ENCODE results near the gene UIMC1.
"Not testable (repeated sequence)": the region's sequence is repeated elsewhere in the genome, so short reads cannot be mapped to it uniquely, and the experiment has no call there.

UIMC1 gene

GRCh38 chr5:177006265-177006972, at the start of gene UIMC1:
UIMC1 (minus strand) TSS chr5:177006779; CDS start chr5:176982615, 24,164 bp downstream.
- Mint-ChIP-seq H3K36me3 (ENCODE audit: low read depth) (peaks cover 15% of the 10 kb centered on the region), H3K4me1 (ENCODE audit: low read depth) (peaks cover 7% of the 10 kb centered on the region), H3K27me3 (no peaks in the 10 kb centered on the region), H3K4me3 (peak within 1 kb of the TSS; percentile 96), H3K9me3 (no peaks in the 10 kb centered on the region), H3K27ac (peak within 1 kb of the TSS; percentile 99)
- intact Hi-C loops (cut with micrococcal nuclease): loop anchor here (1.0 kb wide), 1 partner anchor 16 kb away; the partner anchor contains the start of gene ZNF346

DNA sequence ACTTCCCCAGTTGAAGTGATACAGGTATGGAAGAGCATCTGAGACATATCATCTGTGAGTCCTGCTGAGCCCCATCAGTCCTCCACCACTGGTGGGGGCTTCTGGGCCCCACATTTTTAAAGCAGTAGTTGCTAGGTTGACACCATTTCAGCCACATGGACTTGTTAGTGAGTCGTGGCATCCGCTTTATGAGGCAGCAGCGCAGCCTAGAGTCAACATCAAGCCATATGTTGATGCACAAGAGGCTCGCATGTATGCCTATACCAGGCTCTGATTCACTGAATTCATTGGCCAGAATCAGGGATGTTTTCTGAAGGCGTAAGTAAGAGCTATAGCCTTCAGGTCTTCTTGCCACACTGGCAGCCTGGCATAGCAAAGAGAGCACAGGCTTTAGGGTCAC, 42.7 kb upstream of the UIMC1 start:
- H3K27ac Mint-ChIP-seq: no peak overlapping the region
- H3K9me3 Mint-ChIP-seq: no peaks in the 10 kb centered on the region
- intact Hi-C loops (cut with micrococcal nuclease): no loop called here
- H3K36me3 Mint-ChIP-seq (ENCODE audit: low read depth): peaks cover 73% of the 10 kb centered on the region
- H3K27me3 Mint-ChIP-seq: no peaks in the 10 kb centered on the region
- H3K4me3 Mint-ChIP-seq: no peak overlapping the region
- no peaks in the 10 kb centered on the region for H3K4me1 Mint-ChIP-seq (ENCODE audit: low read depth)

DNA sequence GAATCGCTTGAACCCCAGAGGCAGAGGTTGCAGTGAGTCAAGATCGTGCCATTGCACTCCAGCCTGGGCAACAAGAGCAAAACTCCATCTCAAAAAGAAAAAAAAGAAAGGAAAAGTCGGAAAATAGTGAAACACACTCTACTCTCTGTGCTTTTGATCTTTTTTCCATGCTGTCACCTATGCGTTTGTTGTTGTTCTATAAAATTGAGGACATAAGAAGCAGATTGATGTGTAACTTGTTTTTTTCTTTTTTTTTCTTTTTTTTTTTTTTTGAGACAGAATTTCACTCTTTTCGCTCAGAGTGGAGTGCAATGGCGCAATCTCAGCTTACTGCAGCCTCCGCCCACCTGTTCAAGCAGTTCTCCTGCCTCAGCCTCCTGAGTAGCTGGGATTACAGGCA, 42.0 kb upstream of the UIMC1 start:
- H3K27me3 Mint-ChIP-seq; H3K4me3 Mint-ChIP-seq; H3K9me3 Mint-ChIP-seq; intact Hi-C loops (cut with micrococcal nuclease); H3K27ac Mint-ChIP-seq; H3K4me1 Mint-ChIP-seq (ENCODE audit: low read depth): not testable (repeated sequence)
- H3K36me3 Mint-ChIP-seq (ENCODE audit: low read depth): peaks cover 80% of the 10 kb centered on the region

- Mint-ChIP-seq H3K9me3 (no peaks in the 10 kb centered on the region), H3K4me1 (ENCODE audit: low read depth) (no peaks in the 10 kb centered on the region)
- intact Hi-C loops (cut with micrococcal nuclease): no loop called here
These were observed 39.1 kb upstream of the UIMC1 start for GRCh38 chr5:177045631-177046030.

DNA sequence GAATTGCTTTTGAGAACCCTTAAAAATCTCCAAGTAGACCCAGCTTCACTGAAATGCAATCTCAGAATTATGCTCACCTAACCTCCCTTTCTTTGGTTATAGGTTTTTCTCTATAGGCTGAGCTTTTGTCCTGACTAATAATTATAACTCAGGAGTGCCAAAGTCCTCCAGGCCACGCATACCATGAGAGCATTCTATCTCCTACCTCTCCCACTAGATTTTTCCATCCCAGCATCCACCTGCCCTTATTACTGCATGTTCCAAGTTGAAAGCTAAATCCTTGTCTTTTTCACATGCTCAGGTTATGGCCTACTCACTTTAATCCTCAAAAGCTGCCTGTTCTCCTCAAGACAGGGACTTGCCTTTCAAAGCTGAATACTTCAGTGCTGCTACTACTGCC, 38.1 kb upstream of the UIMC1 start:
- H3K27me3 Mint-ChIP-seq: no peaks in the 10 kb centered on the region
- intact Hi-C loops (cut with micrococcal nuclease): no loop called here
- no peak overlapping the region for H3K27ac Mint-ChIP-seq
- H3K4me3 Mint-ChIP-seq: no peak overlapping the region
- H3K36me3 Mint-ChIP-seq (ENCODE audit: low read depth): peaks cover 71% of the 10 kb centered on the region
- H3K4me1 Mint-ChIP-seq (ENCODE audit: low read depth): no peaks in the 10 kb centered on the region
- no peaks in the 10 kb centered on the region for H3K9me3 Mint-ChIP-seq

More at GRCh38 chr5:177045631-177046030, 39.1 kb upstream of the UIMC1 start:
- H3K36me3 Mint-ChIP-seq (ENCODE audit: low read depth): peaks cover 80% of the 10 kb centered on the region
- no peaks in the 10 kb centered on the region for H3K27me3 Mint-ChIP-seq
- H3K4me3 Mint-ChIP-seq: no peak overlapping the region
- H3K27ac Mint-ChIP-seq: no peak overlapping the region

- intact Hi-C loops (cut with micrococcal nuclease): no loop called here
- H3K4me1 Mint-ChIP-seq (ENCODE audit: low read depth): no peaks in the 10 kb centered on the region
- no peaks in the 10 kb centered on the region for H3K9me3 Mint-ChIP-seq
- no peak overlapping the region for H3K4me3 Mint-ChIP-seq
- H3K36me3 Mint-ChIP-seq (ENCODE audit: low read depth): peaks cover 64% of the 10 kb centered on the region
- no peak overlapping the region for H3K27ac Mint-ChIP-seq
- H3K27me3 Mint-ChIP-seq: no peaks in the 10 kb centered on the region
These were observed 37.4 kb upstream of the UIMC1 start for GRCh38 chr5:177043958-177044357.

- intact Hi-C loops (cut with micrococcal nuclease): no loop called here
- Mint-ChIP-seq H3K36me3 (ENCODE audit: low read depth) (peaks cover 56% of the 10 kb centered on the region), H3K27me3 (no peaks in the 10 kb centered on the region), H3K9me3 (no peaks in the 10 kb centered on the region), H3K27ac (no peak overlapping the region), H3K4me1 (ENCODE audit: low read depth) (no peaks in the 10 kb centered on the region), H3K4me3 (no peak overlapping the region)
These were observed 36.5 kb upstream of the UIMC1 start for GRCh38 chr5:177043114-177043513.

GRCh38 chr5:177041936-177042335, 35.4 kb upstream of the UIMC1 start:
- Mint-ChIP-seq H3K4me3 (no peak overlapping the region), H3K9me3 (no peaks in the 10 kb centered on the region), H3K27me3 (no peaks in the 10 kb centered on the region), H3K36me3 (ENCODE audit: low read depth) (peaks cover 44% of the 10 kb centered on the region), H3K4me1 (ENCODE audit: low read depth) (no peaks in the 10 kb centered on the region), H3K27ac (no peak overlapping the region)
- intact Hi-C loops (cut with micrococcal nuclease): no loop called here

- H3K36me3 Mint-ChIP-seq (ENCODE audit: low read depth): peaks cover 43% of the 10 kb centered on the region
- H3K4me1 Mint-ChIP-seq (ENCODE audit: low read depth): no peaks in the 10 kb centered on the region
- intact Hi-C loops (cut with micrococcal nuclease): no loop called here
- H3K9me3 Mint-ChIP-seq: no peaks in the 10 kb centered on the region
- H3K27ac Mint-ChIP-seq: no peak overlapping the region
- H3K27me3 Mint-ChIP-seq: no peaks in the 10 kb centered on the region
- H3K4me3 Mint-ChIP-seq: no peak overlapping the region
These were observed 34.3 kb upstream of the UIMC1 start for GRCh38 chr5:177040814-177041420.

- H3K9me3 Mint-ChIP-seq: no peaks in the 10 kb centered on the region
- intact Hi-C loops (cut with micrococcal nuclease): no loop called here
- H3K4me3 Mint-ChIP-seq: no peak overlapping the region
- no peaks in the 10 kb centered on the region for H3K4me1 Mint-ChIP-seq (ENCODE audit: low read depth)
- H3K27me3 Mint-ChIP-seq: no peaks in the 10 kb centered on the region
- H3K36me3 Mint-ChIP-seq (ENCODE audit: low read depth): peaks cover 15% of the 10 kb centered on the region
- no peak overlapping the region for H3K27ac Mint-ChIP-seq
These were observed 30.3 kb upstream of the UIMC1 start for GRCh38 chr5:177036921-177037320.

DNA sequence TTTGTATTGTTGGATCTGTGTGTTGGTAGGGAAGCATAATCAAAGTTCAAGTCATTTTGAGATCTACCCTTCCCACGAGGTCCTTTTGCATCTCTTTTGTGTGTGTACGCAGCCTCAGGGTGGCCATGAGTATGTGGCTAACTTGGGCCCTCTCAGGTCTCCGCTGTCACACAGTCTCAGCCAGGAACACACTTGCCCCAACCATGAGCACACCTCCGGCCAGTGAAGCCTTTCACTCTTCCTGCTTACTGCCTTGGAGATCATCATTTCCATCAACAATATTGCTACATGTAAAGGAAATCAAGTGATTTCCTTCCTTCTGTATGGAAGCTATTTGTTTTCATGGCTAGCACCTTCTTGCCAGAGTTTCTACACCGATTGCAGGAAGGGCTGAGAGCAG, 29.9 kb upstream of the UIMC1 start:
- H3K36me3 Mint-ChIP-seq (ENCODE audit: low read depth): peaks cover 11% of the 10 kb centered on the region
- no peak overlapping the region for H3K4me3 Mint-ChIP-seq
- H3K4me1 Mint-ChIP-seq (ENCODE audit: low read depth): no peaks in the 10 kb centered on the region

DNA sequence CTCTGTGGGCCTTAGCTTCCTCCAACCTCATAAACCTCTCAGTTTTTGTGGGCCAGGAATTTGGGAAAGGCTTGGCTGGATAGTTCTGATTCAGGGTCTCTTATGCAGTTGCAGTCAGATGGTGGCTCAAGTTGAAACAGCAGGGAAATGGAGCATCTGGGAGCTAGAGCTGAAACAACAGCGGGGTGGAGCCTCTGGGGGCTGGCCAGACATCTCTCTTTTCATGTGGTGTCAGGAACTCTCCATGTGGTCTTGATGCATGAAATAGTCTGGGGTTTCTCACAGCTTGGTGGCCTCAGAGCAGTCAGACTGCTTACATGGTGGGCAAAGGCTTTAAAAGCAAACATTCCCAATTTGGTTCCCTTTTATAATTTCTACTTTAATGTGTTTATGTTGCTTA, 29.4 kb upstream of the UIMC1 start:
- Mint-ChIP-seq H3K27ac (no peak overlapping the region), H3K36me3 (ENCODE audit: low read depth) (peaks cover 11% of the 10 kb centered on the region), H3K4me3 (no peak overlapping the region), H3K27me3 (no peaks in the 10 kb centered on the region), H3K4me1 (ENCODE audit: low read depth) (no peaks in the 10 kb centered on the region), H3K9me3 (peaks cover 6% of the 10 kb centered on the region)
- intact Hi-C loops (cut with micrococcal nuclease): no loop called here

More for the DNA sequence above, 29.9 kb upstream of the UIMC1 start:
- H3K9me3 Mint-ChIP-seq: peaks cover 2% of the 10 kb centered on the region
- H3K27ac Mint-ChIP-seq: no peak overlapping the region
- intact Hi-C loops (cut with micrococcal nuclease): no loop called here
- no peaks in the 10 kb centered on the region for H3K27me3 Mint-ChIP-seq

DNA sequence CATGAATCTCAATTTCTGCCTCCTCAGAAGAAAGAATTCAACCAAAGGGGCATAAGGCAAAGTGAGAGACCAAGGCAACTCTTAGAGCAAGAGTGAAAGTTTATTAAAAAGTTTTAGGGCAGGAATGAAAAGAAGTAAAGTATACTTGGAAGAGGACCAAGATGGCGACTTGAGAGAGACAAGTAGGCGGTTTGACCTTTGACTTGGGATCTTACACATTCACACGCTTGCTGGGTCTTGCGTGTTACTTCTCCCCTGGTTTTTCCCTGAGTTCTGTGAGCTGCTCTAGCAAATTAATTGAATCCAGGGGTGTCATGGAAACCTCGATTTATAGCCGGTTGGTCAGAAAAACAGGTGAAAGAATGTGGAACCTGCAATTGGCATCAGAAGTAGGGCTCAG, 22.9 kb upstream of the UIMC1 start:
- intact Hi-C loops (cut with micrococcal nuclease): no loop called here
- Mint-ChIP-seq H3K27me3 (no peaks in the 10 kb centered on the region), H3K9me3 (peaks cover 7% of the 10 kb centered on the region), H3K4me3 (no peak overlapping the region), H3K36me3 (ENCODE audit: low read depth) (peaks cover 23% of the 10 kb centered on the region), H3K27ac (no peak overlapping the region), H3K4me1 (ENCODE audit: low read depth) (peaks cover 7% of the 10 kb centered on the region)

DNA sequence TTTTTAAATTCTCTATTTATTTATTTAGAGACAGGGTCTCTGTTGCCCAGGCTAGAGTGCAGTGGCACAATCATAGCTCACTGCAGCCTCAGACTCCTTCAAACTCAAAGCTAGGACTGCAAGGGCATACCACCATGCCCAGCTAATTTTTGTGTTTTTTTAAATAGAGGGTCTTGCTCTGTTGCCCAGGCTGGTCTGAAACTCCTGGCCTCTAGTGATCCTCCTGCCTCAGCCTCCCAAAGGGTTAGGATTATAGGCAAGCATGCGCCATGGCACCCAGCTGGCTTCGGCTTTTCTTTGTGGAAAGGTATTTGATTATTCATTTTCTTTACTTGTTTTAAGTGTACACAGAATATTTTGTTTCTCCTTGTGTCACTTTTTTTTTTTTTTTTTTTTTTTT, 21.1 kb upstream of the UIMC1 start:
- Mint-ChIP-seq H3K4me1 (ENCODE audit: low read depth) (peaks cover 18% of the 10 kb centered on the region), H3K27me3 (no peaks in the 10 kb centered on the region), H3K27ac (no peak overlapping the region), H3K36me3 (ENCODE audit: low read depth) (peaks cover 29% of the 10 kb centered on the region), H3K9me3 (peaks cover 7% of the 10 kb centered on the region), H3K4me3 (no peak overlapping the region)
- intact Hi-C loops (cut with micrococcal nuclease): no loop called here
